ENCODE results near the gene OR5A1.

- no peak for TF ChIP-seq EP300 (IDR thresholded peaks at IDR 0.05)
- no peak for TF ChIP-seq CTCF (IDR thresholded peaks at IDR 0.05)
- no peak for TF ChIP-seq POLR2A (IDR thresholded peaks at IDR 0.05)
- no peak for TF ChIP-seq POLR2AphosphoS5 (IDR thresholded peaks at IDR 0.05)
These were observed 36.7 kb downstream of the OR5A1 start, which contains the start of gene OR4D10 for GRCh38 chr11:59473015-59473414.

All from gastroesophageal sphincter (tissue), 3 donors.